H1 (cell line): Measurements from ENCODE around the gene B9D2. TPM values are rescaled to one million over a fixed set of nuclear protein-coding genes. Genes with fewer than 3 reads are reported as not detected.

Source experiments
- CTCF ChIA-PET: fragments of 300-600 bp; sonication (Branson Sonifier 250); formaldehyde crosslinking; loops from one replicate; lab custom pipeline; 2021; ENCODE audit not compliant: partially characterized antibody; lab: Charles Lee
- POLR2A ChIA-PET: fragments of 300-600 bp; sonication (Branson Sonifier 250); formaldehyde crosslinking; loops from one replicate; lab custom pipeline; 2021; ENCODE audit warnings: inconsistent platforms; ENCODE audit not compliant: partially characterized antibody; lab: Charles Lee
- DNase-seq, 2 experiments: peaks; one replicate each; pipeline versions ENCODE4 v3.0.0 to v3.0.0-alpha.2; 2010 to 2022; ENCODE audit warnings: low spot score in 2 of 2, low read depth in 1 of 2, mixed read lengths in 1 of 2
- FAIRE-seq: peaks from 2 replicates; lab custom pipeline; 2011; peaks lifted over from hg19 to GRCh38; lab: Jason Lieb, UNC
- H2AFZ ChIP-seq: 2 replicates; pipeline ENCODE4 v1.8.1; 2012; ENCODE audit warnings: low read length, inconsistent platforms
- H2AK5ac ChIP-seq: 2 replicates; pipeline ENCODE4 v1.6.1; 2013; ENCODE audit warnings: low read depth, low read length
- H2BK120ac ChIP-seq: replicated peaks from 2 replicates; pipeline ENCODE3; 2013; ENCODE audit warnings: low read depth, low read length, inconsistent platforms
- H2BK12ac ChIP-seq: 2 replicates; pipeline ENCODE4 v1.6.1; 2013; ENCODE audit warnings: low read depth, low read length
- H2BK15ac ChIP-seq: 2 replicates; pipeline ENCODE4 v1.6.1; 2013; ENCODE audit warnings: low read length
- H2BK20ac ChIP-seq: 2 replicates; pipeline ENCODE4 v1.6.1; 2013; ENCODE audit warnings: low read length
- H2BK5ac ChIP-seq: 2 replicates; pipeline ENCODE4 v1.6.1; 2013; ENCODE audit warnings: low read depth, low read length
- H3K14ac ChIP-seq: 2 replicates; pipeline ENCODE4 v1.6.1; 2013; ENCODE audit warnings: inconsistent platforms; ENCODE audit not compliant: insufficient read length
- H3K18ac ChIP-seq: 2 replicates; pipeline ENCODE4 v1.6.1; 2013; ENCODE audit warnings: low read length; ENCODE audit errors: extremely low read depth
- H3K23ac ChIP-seq: 2 replicates; pipeline ENCODE4 v1.6.1; 2013; ENCODE audit warnings: inconsistent platforms; ENCODE audit not compliant: insufficient read length
- H3K23me2 ChIP-seq: 2 replicates; pipeline ENCODE4 v1.6.1; 2013; ENCODE audit warnings: low read depth, low read length
- H3K27ac ChIP-seq: 2 replicates; pipeline ENCODE4 v1.6.1; 2011; ENCODE audit warnings: low read depth, low read length, inconsistent platforms
- H3K27me3 ChIP-seq, 4 experiments: replicated peaks in 1 of 4; 1 replicate in 1 of 4; 2 replicates in 3 of 4; pipeline versions ENCODE4 v1.6.1 to v1.8.1; 2011 to 2013; ENCODE audit warnings: low read length in 3 of 4, mild to moderate bottlenecking in 3 of 4, inconsistent platforms in 2 of 4, mixed read lengths in 2 of 4, moderate library complexity in 1 of 4; ENCODE audit not compliant: control insufficient read depth in 3 of 4, insufficient read depth in 3 of 4; ENCODE audit errors: extremely low read depth in 1 of 4
- H3K36me3 ChIP-seq, 4 experiments: 2 replicates each; pipeline versions ENCODE4 v1.6.1 to v1.8.1; 2011 to 2013; ENCODE audit warnings: mild to moderate bottlenecking in 4 of 4, low read length in 3 of 4, moderate library complexity in 2 of 4, control low read depth in 1 of 4, inconsistent platforms in 1 of 4; ENCODE audit not compliant: insufficient read depth in 4 of 4, control insufficient read depth in 2 of 4
- H3K4ac ChIP-seq: replicated peaks from 2 replicates; pipeline ENCODE3; 2013; ENCODE audit warnings: low read length, low read depth, mixed read lengths, inconsistent platforms; ENCODE audit not compliant: insufficient read length
- H3K4me1 ChIP-seq, 4 experiments: replicated peaks in 1 of 4; 1 replicate in 1 of 4; 2 replicates in 3 of 4; pipeline versions ENCODE4 v1.6.1 to v1.8.1; 2011 to 2013; ENCODE audit warnings: low read length in 3 of 4, inconsistent platforms in 2 of 4, mixed read lengths in 1 of 4; ENCODE audit not compliant: insufficient read depth in 4 of 4, control insufficient read depth in 3 of 4
- H3K4me2 ChIP-seq, 2 experiments: 2 replicates each; pipeline versions ENCODE4 v1.6.1 to v1.8.1; 2011 to 2013; ENCODE audit warnings: low read depth in 2 of 2, low read length in 2 of 2, control low read depth in 1 of 2, inconsistent platforms in 1 of 2, mild to moderate bottlenecking in 1 of 2; ENCODE audit not compliant: insufficient read depth in 1 of 2
- H3K4me3 ChIP-seq, 4 experiments: fragments of 200-600, 300-600 bp in 1 of 4; sonication (generic), shearing (Covaris generic), sonication (Bioruptor Twin) in 1 of 4; 2 replicates each; pipeline versions ENCODE4 v1.5.1 to v1.8.1; 2011 to 2016; ENCODE audit warnings: low read length in 4 of 4, low read depth in 3 of 4, control low read depth in 2 of 4, inconsistent platforms in 2 of 4, mild to moderate bottlenecking in 2 of 4, mixed read lengths in 1 of 4, moderate library complexity in 1 of 4; ENCODE audit not compliant: insufficient read depth in 2 of 4; ENCODE audit errors: extremely low read depth in 1 of 4
- H3K56ac ChIP-seq: replicated peaks from 2 replicates; pipeline ENCODE3; 2013; ENCODE audit warnings: low read depth, mild to moderate bottlenecking, mixed read lengths, low read length, inconsistent platforms; ENCODE audit not compliant: insufficient read length
- H3K79me1 ChIP-seq: 2 replicates; pipeline ENCODE4 v1.6.1; 2013; ENCODE audit warnings: low read depth, low read length, control low read depth
- H3K79me2 ChIP-seq, 2 experiments: 2 replicates each; pipeline versions ENCODE4 v1.6.1 to v1.8.1; 2012 to 2013; ENCODE audit warnings: low read length in 2 of 2, mild to moderate bottlenecking in 2 of 2, inconsistent platforms in 1 of 2; ENCODE audit not compliant: insufficient read depth in 2 of 2, control insufficient read depth in 1 of 2
- H3K9ac ChIP-seq, 4 experiments: replicated peaks in 1 of 4; 1 replicate in 1 of 4; 2 replicates in 3 of 4; pipeline versions ENCODE4 v1.6.1 to v1.8.1; 2011 to 2013; ENCODE audit warnings: low read depth in 3 of 4, low read length in 3 of 4, control low read depth in 2 of 4, mild to moderate bottlenecking in 2 of 4, moderate library complexity in 2 of 4, inconsistent platforms in 1 of 4; ENCODE audit errors: extremely low read depth in 1 of 4
- H3K9me3 ChIP-seq, 2 experiments: 2 replicates each; pipeline versions ENCODE4 v1.6.1 to v1.8.1; 2012 to 2013; ENCODE audit warnings: mild to moderate bottlenecking in 2 of 2, moderate library complexity in 2 of 2, control low read depth in 1 of 2, inconsistent platforms in 1 of 2, low read depth in 1 of 2, low read length in 1 of 2, mixed read lengths in 1 of 2; ENCODE audit not compliant: insufficient read depth in 2 of 2
- H4K20me1 ChIP-seq, 2 experiments: replicated peaks in 1 of 2; 2 replicates each; pipeline versions ENCODE3 to v1.8.1; 2011 to 2013; ENCODE audit warnings: inconsistent platforms in 2 of 2, low read length in 2 of 2, mild to moderate bottlenecking in 1 of 2; ENCODE audit not compliant: insufficient read depth in 2 of 2, control insufficient read depth in 1 of 2
- H4K5ac ChIP-seq: 2 replicates; pipeline ENCODE4 v1.6.1; 2013; ENCODE audit warnings: low read length, low read depth, mixed read lengths, inconsistent platforms; ENCODE audit not compliant: insufficient read length
- H4K8ac ChIP-seq: 2 replicates; pipeline ENCODE4 v1.8.0; 2013; ENCODE audit warnings: mild to moderate bottlenecking, moderate library complexity, low read length, inconsistent platforms; ENCODE audit not compliant: insufficient read depth; ENCODE audit errors: extremely low read depth
- H4K91ac ChIP-seq: replicated peaks from 2 replicates; pipeline ENCODE3; 2013; ENCODE audit warnings: low read length, mixed read lengths, inconsistent platforms; ENCODE audit not compliant: insufficient read length
- EGR1 ChIP-seq: IDR thresholded peaks from 2 replicates; pipeline ENCODE4 v1.6.1; 2011; ENCODE audit warnings: low read depth, low read length, borderline replicate concordance
- WGBS, 2 experiments: shearing (Covaris generic) in 1 of 2; methylation state at CpG; one replicate each; pipeline versions ENCODE4 v1.1.6 to v1.1.7; 2013 to 2015; ENCODE audit warnings: low lambda C conversion rate in 2 of 2, mixed read lengths in 2 of 2, inconsistent platforms in 1 of 2, low coverage in 1 of 2, missing lambda C conversion rate in 1 of 2; ENCODE audit not compliant: insufficient replicate concordance in 2 of 2, insufficient coverage in 1 of 2, insufficient read length in 1 of 2; ENCODE audit errors: extremely low coverage in 1 of 2, missing lambda C conversion rate in 1 of 2; 5-methylcytosine and 5-hydroxymethylcytosine counted together
- polyA plus RNA-seq, 7 experiments: library from polyadenylated mRNA; depleted of rRNA in 3 of 7; stranded (reverse) in 5 of 7; unstranded in 2 of 7; fragments of >200 nt in 5 of 7; fragments of 200-250 nt in 2 of 7; gene quantifications; 1 replicate in 5 of 7; 2 replicates in 1 of 7; 4 replicates in 1 of 7; pipeline versions ENCODE4 v1.2.1 to v1.2.3, GENCODE V29; 2011 to 2013; ENCODE audit warnings: missing spikeins in 2 of 7, mixed read lengths in 2 of 7
- total RNA-seq: library from RNA; stranded (reverse); fragmentation: NEBNext Ultra II Directional; extraction: Animal tissue kit (Norgen Biotek cat#: 25700); gene quantifications from 2 replicates; pipeline ENCODE4 v1.2.1, GENCODE V29; 2021
- TF ChIP-seq, protein P1 (sequence below): IDR thresholded peaks from 2 replicates; pipeline ENCODE4 v1.6.1; 2012; ENCODE audit warnings: inconsistent platforms

B9D2 gene
- total and polyA plus RNA-seq, 2 of the 8 experiments (the other 6 are each of a cell fraction or from before 2014, with no cell fraction given), result 4.9 to 6.3 TPM

DNA sequence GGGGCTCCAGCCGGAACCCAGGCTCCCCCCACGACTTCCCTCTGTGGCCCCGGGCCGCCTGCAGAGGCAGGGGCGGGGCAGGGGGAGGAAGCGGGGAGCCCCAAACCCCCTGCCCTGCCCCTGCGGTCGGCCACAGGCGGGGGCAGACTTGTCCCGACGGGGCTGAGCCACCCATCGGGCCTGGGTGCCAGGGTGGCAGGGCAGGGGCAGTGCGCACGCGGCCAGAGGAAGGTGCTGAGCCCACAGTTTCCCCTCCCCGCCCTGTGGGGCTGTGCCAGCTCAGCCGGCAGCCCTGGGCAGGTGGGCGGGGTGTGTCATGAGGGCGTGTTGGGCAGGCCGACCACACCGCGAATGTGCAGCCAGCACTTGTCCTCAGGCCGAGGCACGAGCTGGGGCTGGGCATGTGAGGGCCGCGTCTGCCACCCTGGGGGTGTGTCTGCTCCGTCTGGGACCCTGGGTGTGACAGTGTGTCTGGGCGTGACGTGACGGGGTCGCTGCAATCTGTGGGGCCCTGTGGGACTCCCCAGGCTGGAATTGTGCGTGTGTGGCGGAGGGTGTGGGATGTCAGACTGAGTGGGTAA is 36.3 kb downstream of the B9D2 start:
- peak overlapping the region; percentile 93 for H3K18ac ChIP-seq
- FAIRE-seq (no peak), DNase-seq (peak in 1 of 2 experiments; percentile 71)
- H3K9ac ChIP-seq, result 0 out of 7 replicates have a peak overlapping the region, but pooled peaks of 1 of the 4 experiments have one; percentile 1
- H3K9me3 ChIP-seq, result no peaks in the 10 kb centered on the region
- H3K4me3 ChIP-seq, result peak overlapping the region in 3 of 4 experiments; percentile 2 to 54 (median 8); a peak in 4 of 8 replicates
- 38% methylated on average over 24 of the region's 33 CpGs; no CpG with 5 or more reads in 1 of the 2 experiments for WGBS, 2 experiments
- H3K36me3 ChIP-seq, result no peaks in the 10 kb centered on the region; a peak in 3 of 8 replicates
- peaks cover 0 to 9% (median 0%) of the 10 kb centered on the region in 4 experiments; a peak in 3 of 7 replicates for H3K27me3 ChIP-seq
- H3K4ac ChIP-seq, result no peak overlapping the region
- no peak overlapping the region for H2BK120ac ChIP-seq
- no peak overlapping the region for H3K56ac ChIP-seq
- H4K8ac ChIP-seq, result no peak overlapping the region; the same call in 1 of the 2 replicates
- H3K4me1 ChIP-seq, result peaks cover 15 to 32% (median 23%) of the 10 kb centered on the region in 4 experiments
- peak overlapping the region; percentile 61 to 98 for H3K4me2 ChIP-seq
- H3K14ac ChIP-seq, result no peak overlapping the region
- peak overlapping the region; percentile 91; the same call in 1 of the 2 replicates for H2AK5ac ChIP-seq
- peak overlapping the region; percentile 100 for H2BK15ac ChIP-seq
- 0 out of 2 replicates have a peak overlapping the region, but pooled peaks have one; percentile 80 for H2BK20ac ChIP-seq
- H4K91ac ChIP-seq, result peak overlapping the region; percentile 91
- H2AFZ ChIP-seq, result no peak overlapping the region
- H3K23ac ChIP-seq, result no peak overlapping the region
- peak overlapping the region; percentile 96 for H2BK5ac ChIP-seq
- no peaks in the 10 kb centered on the region for H3K79me2 ChIP-seq
- no peak overlapping the region for H3K27ac ChIP-seq
- peak overlapping the region; percentile 57 for H4K5ac ChIP-seq
- POLR2A ChIA-PET, result interaction anchor here (1.0 to 12.6 kb wide), 8 partner anchors 14 to 64 kb away, joined by 3 to 137 read pairs (median 4); partner anchors contain the start of genes B9D2, CCDC97 and HNRNPUL1
- no peaks in the 10 kb centered on the region for H3K79me1 ChIP-seq
- CTCF ChIA-PET, result interaction anchor here (1.0 to 1.6 kb wide), 2 partner anchors 20 to 38 kb away, joined by 3 to 5 read pairs; no protein-coding TSS in a partner anchor
- TF ChIP-seq, protein P1, sequence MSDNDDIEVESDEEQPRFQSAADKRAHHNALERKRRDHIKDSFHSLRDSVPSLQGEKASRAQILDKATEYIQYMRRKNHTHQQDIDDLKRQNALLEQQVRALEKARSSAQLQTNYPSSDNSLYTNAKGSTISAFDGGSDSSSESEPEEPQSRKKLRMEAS, result peak; percentile 54
- no peak for TF ChIP-seq EGR1
- peak overlapping the region; percentile 98; the same call in 1 of the 2 replicates for H2BK12ac ChIP-seq
- H3K23me2 ChIP-seq, result peaks cover 17% of the 10 kb centered on the region
- peaks cover 0 to 5% of the 10 kb centered on the region in 2 experiments for H4K20me1 ChIP-seq
